GM06990 (cell line): Measurements from ENCODE around the gene C16orf87.
"Not testable (repeated sequence)": the region's sequence is repeated elsewhere in the genome, so short reads cannot be mapped to it uniquely, and the experiment has no call there.

Source experiments
- DNase-seq: peaks from one replicate; pipeline ENCODE4 v3.0.0-alpha.2; 2011; ENCODE audit not compliant: insufficient read length; ENCODE audit errors: extremely low read depth
- H3K27me3 ChIP-seq: replicated peaks from 2 replicates; pipeline ENCODE4 v1.6.0; 2011; ENCODE audit warnings: low read length; ENCODE audit not compliant: control insufficient read depth, insufficient read depth
- H3K36me3 ChIP-seq: 2 replicates; pipeline ENCODE4 v1.5.1; 2011; ENCODE audit warnings: low read length; ENCODE audit not compliant: control insufficient read depth, insufficient read depth
- H3K4me3 ChIP-seq: replicated peaks from 2 replicates; pipeline ENCODE4 v1.5.1; 2011; ENCODE audit warnings: low read depth, mild to moderate bottlenecking, control low read depth, low read length
- TF ChIP-seq, protein P1 (sequence below): IDR thresholded peaks from 2 replicates; pipeline ENCODE4 v1.5.1; 2011; ENCODE audit warnings: low read length, control low read depth, mild to moderate bottlenecking, inconsistent platforms; ENCODE audit not compliant: insufficient read depth, poor library complexity, severe bottlenecking

The C16orf87 gene

DNA sequence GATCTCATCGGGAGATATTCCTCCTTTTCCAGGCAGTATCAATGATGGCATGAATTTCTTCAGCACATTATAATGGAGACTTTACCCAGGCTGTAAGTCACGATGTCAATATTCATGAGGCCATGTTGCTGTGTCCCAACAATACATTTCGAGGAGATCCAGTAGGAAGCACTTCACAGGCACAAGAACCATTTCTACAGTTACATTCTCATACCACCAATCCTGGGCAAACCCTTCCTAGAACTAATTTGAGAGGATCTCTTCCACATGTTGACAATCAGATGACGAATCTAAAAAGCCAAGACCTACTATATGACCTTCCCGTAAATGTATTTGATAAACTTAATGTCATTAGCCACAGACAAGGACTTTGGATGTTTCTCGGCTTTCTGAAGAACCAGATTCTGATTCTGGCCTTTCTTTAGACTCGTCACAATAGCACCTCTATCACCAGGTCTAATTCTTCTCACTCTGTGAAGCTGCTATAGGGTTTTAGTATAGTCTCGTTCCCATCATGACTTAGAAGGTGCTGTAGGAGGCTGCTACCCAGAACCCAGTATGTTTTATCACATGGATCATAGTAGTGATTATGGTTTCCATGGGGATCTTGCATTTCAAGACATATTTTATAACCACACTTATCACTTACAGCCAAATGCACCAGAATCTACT, 40.2 kb downstream of the C16orf87 start:
- Histone ChIP-seq H3K36me3 (no peaks in the 10 kb centered on the region), H3K4me3 (peak overlapping the region; percentile 79), H3K27me3 (no peaks in the 10 kb centered on the region)
- TF ChIP-seq, protein P1, sequence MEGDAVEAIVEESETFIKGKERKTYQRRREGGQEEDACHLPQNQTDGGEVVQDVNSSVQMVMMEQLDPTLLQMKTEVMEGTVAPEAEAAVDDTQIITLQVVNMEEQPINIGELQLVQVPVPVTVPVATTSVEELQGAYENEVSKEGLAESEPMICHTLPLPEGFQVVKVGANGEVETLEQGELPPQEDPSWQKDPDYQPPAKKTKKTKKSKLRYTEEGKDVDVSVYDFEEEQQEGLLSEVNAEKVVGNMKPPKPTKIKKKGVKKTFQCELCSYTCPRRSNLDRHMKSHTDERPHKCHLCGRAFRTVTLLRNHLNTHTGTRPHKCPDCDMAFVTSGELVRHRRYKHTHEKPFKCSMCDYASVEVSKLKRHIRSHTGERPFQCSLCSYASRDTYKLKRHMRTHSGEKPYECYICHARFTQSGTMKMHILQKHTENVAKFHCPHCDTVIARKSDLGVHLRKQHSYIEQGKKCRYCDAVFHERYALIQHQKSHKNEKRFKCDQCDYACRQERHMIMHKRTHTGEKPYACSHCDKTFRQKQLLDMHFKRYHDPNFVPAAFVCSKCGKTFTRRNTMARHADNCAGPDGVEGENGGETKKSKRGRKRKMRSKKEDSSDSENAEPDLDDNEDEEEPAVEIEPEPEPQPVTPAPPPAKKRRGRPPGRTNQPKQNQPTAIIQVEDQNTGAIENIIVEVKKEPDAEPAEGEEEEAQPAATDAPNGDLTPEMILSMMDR, result no peak
- DNase-seq, result no peak

DNA sequence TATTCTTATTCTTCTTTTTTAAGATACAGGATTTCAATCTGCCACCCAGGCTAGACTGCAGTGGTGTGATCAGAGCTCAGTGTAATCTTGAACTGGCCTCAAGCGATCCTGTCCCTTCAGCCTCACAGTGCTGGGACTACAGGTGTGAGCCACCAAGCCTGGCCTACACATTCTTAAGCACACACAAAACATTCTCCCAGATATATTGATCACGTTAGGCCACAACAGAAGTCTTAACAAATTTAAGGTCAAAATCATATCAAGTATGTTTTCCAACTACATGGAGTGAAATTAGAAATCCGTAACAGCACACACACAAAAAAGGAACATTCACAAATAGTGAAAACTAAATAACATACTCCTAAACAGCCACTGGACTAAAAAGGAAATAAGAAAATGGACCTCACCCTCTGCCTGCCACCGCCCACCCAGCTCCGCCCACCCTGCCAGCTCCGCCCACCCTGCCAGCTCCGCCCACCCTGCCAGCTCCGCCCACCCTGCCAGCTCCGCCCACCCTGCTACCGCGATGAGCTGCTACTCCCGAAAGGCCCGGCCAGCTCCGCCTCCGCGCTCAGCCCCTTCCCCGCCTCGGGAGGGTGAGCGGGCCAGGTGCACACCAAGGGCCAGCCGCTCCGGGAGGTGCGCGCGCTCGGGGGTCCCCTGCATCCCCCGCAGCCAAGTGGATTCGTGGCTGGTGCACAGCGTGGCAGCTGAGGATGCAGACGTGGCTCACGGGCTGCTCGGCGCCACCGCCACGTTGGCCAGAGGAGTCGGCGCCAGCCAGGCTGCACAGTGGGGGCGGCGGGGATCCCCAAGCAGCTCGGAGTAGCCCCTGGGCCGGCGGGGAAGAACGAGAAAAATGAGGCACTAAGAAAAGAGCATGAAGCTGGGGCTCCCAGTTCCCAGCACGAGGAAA, 41.2 kb downstream of the C16orf87 start:
- TF ChIP-seq, protein P1, result no peak
- Histone ChIP-seq H3K27me3 (no peaks in the 10 kb centered on the region), H3K36me3 (no peaks in the 10 kb centered on the region), H3K4me3 (peak overlapping the region; percentile 79)
- DNase-seq, result peak; percentile 90

- Histone ChIP-seq H3K36me3 (no peaks in the 10 kb centered on the region), H3K27me3 (no peaks in the 10 kb centered on the region), H3K4me3 (peak overlapping the region; percentile 19; the same call in 1 of the 2 replicates)
- TF ChIP-seq, protein P1, result no peak
- no peak for DNase-seq
Measured at GRCh38 chr16:46788891-46789474, 42.0 kb downstream of the C16orf87 start.

DNA sequence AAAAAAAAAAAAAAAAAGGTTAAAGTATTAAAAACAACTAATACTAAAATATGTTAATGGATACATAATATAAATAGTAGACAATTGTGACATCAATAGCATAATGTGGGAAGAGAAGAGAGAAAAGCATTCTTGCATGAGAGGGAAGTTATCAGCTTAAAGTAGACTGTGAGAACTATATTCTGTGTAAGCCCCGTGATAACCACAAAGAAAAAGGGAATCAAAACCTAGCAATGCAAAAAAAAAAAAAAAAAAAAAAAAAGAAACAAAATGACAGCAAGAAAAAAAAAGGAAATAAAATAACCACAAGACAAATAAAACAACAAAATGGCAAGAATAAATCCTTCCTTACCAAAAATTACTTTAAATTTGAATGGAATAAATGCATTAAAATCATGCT, 43.1 kb downstream of the C16orf87 start:
- TF ChIP-seq, protein P1, result no peak
- Histone ChIP-seq H3K27me3 (no peaks in the 10 kb centered on the region), H3K36me3 (no peaks in the 10 kb centered on the region), H3K4me3 (no peak overlapping the region)
- DNase-seq, result peak; percentile 44

GRCh38 chr16:46785076-46785845, 45.7 kb downstream of the C16orf87 start:
- H3K27me3 ChIP-seq, result no peaks in the 10 kb centered on the region
- TF ChIP-seq, protein P1, result no peak
- H3K4me3 ChIP-seq, result no peak overlapping the region
- no peaks in the 10 kb centered on the region for H3K36me3 ChIP-seq
- DNase-seq, result no peak

GRCh38 chr16:46784569-46784968, 46.4 kb downstream of the C16orf87 start:
- H3K27me3 ChIP-seq, H3K4me3 ChIP-seq, H3K36me3 ChIP-seq, DNase-seq: not testable (repeated sequence)
